ENCODE results near the gene CACNA1E.

Gene CACNA1E

GRCh38 chr1:181704546-181704945 lies 221.2 kb downstream of the CACNA1E start:
- DNase-seq (ENCODE audit: low read depth): no peak

GRCh38 chr1:181711820-181712219 lies 228.5 kb downstream of the CACNA1E start:
- no peak for DNase-seq (ENCODE audit: low read depth)

GRCh38 chr1:181712711-181713110 lies 229.4 kb downstream of the CACNA1E start:
- no peak for DNase-seq (ENCODE audit: low read depth)

- no peak for DNase-seq (ENCODE audit: low read depth)
Measured at GRCh38 chr1:181714428-181714827, 231.1 kb downstream of the CACNA1E start.

- no peak for DNase-seq (ENCODE audit: low read depth)
Measured at GRCh38 chr1:181718034-181718433, 234.7 kb downstream of the CACNA1E start.

- DNase-seq (ENCODE audit: low read depth): no peak
Measured at GRCh38 chr1:181726320-181727012, 243.1 kb downstream of the CACNA1E start.

- DNase-seq (ENCODE audit: low read depth): no peak
Measured at GRCh38 chr1:181730606-181731005, 247.3 kb downstream of the CACNA1E start.

GRCh38 chr1:181732218-181732990 lies 249.1 kb downstream of the CACNA1E start:
- no peak for DNase-seq (ENCODE audit: low read depth)

- no peak for DNase-seq (ENCODE audit: low read depth)
Measured at GRCh38 chr1:181733486-181733885, 250.2 kb downstream of the CACNA1E start.

GRCh38 chr1:181737056-181737455 lies 253.7 kb downstream of the CACNA1E start:
- no peak for DNase-seq (ENCODE audit: low read depth)

GRCh38 chr1:181739214-181739613 lies 255.9 kb downstream of the CACNA1E start:
- no peak for DNase-seq (ENCODE audit: low read depth)

GRCh38 chr1:181742426-181742825 lies 259.1 kb downstream of the CACNA1E start:
- no peak for DNase-seq (ENCODE audit: low read depth)

- no peak for DNase-seq (ENCODE audit: low read depth)
Measured at GRCh38 chr1:181743878-181744312, 260.6 kb downstream of the CACNA1E start.

- DNase-seq (ENCODE audit: low read depth): no peak
Measured at GRCh38 chr1:181746224-181746623, 262.9 kb downstream of the CACNA1E start.

- no peak for DNase-seq (ENCODE audit: low read depth)
Measured at GRCh38 chr1:181748013-181748412, 264.7 kb downstream of the CACNA1E start.

GRCh38 chr1:181754103-181754502 lies 270.8 kb downstream of the CACNA1E start:
- no peak for DNase-seq (ENCODE audit: low read depth)

- DNase-seq (ENCODE audit: low read depth): no peak
Measured at GRCh38 chr1:181759481-181759880, 276.2 kb downstream of the CACNA1E start.

GRCh38 chr1:181763736-181764135 lies 280.4 kb downstream of the CACNA1E start:
- no peak for DNase-seq (ENCODE audit: low read depth)

GRCh38 chr1:181765451-181766026 lies 282.2 kb downstream of the CACNA1E start:
- no peak for DNase-seq (ENCODE audit: low read depth)

- no peak for DNase-seq (ENCODE audit: low read depth)
Measured at GRCh38 chr1:181767001-181767708, 283.8 kb downstream of the CACNA1E start.

- no peak for DNase-seq (ENCODE audit: low read depth)
Measured at GRCh38 chr1:181768211-181768929, 285.1 kb downstream of the CACNA1E start.

- no peak for DNase-seq (ENCODE audit: low read depth)
Measured at GRCh38 chr1:181768930-181769280, 285.6 kb downstream of the CACNA1E start.
